M059J (cell line): ENCODE measurements around the gene SLC5A2. TPM values are rescaled to one million over a fixed set of nuclear protein-coding genes. Genes with fewer than 3 reads are reported as not detected.
"Not testable (repeated sequence)": the region's sequence is repeated elsewhere in the genome, so short reads cannot be mapped to it uniquely, and the experiment has no call there.

Experiments used
- DNase-seq: peaks from one replicate; pipeline ENCODE4 v3.0.0-alpha.2; 2012; ENCODE audit warnings: low read depth
- total RNA-seq: library from RNA; depleted of rRNA; stranded (reverse); fragments of >200 nt; shearing (Covaris generic); gene quantifications from 2 replicates; pipeline ENCODE4 v1.2.3, GENCODE V29; 2014

SLC5A2 gene
- total RNA-seq, 1 experiment from 2014 or later, result 0.10 TPM

DNA sequence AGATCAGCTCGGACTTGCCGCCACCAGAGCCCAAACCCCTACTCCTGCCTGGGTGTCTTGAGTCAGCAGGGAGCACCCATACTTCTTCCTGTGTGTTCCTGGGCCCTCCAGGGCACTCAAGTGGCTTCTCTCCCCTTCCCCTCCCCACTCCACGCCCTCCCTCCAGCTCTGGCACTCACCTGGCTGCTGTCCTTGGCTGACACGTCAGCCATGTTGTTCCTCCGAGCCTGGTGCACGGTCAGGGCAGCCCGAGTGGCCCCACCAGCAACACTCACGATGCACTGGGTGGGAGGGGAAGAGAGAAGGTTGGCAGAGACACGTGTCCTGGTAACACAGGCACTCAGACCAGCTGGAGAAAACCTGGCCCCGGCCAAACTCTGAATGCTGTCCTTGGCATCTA, 13.7 kb downstream of the SLC5A2 start:
- no peak for DNase-seq

DNA sequence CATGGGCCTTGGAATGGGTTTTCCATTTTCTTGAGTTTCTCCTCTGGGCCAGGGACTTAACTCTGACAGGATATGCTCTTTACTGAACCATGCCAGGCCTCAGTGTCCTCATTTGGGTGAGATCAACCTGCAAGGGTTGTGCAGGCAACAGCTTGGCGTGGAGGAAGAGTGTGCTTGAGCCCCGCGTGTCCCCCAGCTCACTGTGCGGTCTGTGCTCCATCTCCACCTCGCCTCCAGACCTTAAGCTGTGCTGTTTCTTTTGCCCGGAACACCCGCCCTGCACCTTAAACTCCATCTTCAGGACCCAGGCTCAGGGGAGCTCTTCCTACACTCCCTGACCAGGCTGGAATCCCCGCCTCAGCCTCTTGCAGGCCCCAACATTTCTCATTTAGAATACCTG, 15.6 kb downstream of the SLC5A2 start:
- DNase-seq, result no peak

- no peak for DNase-seq
These were observed 17.0 kb downstream of the SLC5A2 start for GRCh38 chr16:31499928-31500327.

DNA sequence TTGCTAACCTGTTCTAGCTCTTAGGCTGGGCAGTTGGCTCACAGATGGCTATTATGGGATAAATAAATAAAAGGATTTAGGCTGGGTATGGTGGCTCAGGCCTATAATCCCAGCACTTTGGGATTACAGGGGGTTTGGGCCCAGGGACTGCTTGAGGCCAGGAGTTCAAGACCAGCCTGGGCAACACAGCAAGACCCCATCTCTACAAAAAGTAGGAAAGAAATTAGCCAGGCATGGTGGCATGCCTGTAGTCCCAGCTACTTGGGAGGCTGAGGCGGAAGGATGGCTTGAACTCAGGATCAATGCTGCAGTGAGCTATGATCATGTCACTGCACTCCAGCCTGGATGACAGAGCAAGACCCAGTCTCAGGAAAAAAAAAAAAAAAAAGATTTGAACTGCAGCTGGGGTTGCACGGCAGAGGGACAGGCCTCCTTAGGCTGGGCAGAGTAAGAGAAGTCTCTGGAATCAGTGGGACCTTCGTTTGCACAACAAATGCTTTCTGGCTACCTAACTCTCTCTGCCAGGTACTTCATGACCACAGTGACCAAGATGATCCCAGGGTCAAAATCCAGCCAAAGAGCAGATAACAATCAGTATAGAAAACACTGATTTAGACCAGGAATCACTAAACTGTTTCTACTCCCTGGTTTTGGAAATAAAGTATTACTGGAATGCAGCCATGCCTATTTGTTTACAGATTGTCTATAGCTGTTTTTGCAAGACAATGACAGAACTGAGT, 18.5 kb downstream of the SLC5A2 start:
- no peak for DNase-seq

DNA sequence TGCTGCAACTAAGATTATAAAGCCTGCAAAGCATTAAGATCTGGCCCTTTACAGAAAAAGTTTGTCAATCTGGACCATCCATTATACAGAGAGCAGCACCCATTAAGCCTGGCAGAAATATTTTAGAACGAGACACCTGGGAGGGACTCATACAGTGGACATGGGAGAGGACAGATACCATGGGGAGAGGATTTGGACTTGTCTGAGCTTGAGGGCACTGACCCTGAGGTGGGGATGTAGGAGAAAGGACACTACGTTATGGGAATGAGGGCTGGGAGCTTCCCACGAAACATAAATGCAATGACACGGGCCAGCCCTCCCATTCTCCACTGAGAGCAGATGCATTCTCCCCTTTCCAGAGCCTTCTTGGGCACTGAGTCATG, 19.0 kb downstream of the SLC5A2 start:
- no peak for DNase-seq

- no peak for DNase-seq
These were observed 20.1 kb downstream of the SLC5A2 start for GRCh38 chr16:31502981-31503380.

DNA sequence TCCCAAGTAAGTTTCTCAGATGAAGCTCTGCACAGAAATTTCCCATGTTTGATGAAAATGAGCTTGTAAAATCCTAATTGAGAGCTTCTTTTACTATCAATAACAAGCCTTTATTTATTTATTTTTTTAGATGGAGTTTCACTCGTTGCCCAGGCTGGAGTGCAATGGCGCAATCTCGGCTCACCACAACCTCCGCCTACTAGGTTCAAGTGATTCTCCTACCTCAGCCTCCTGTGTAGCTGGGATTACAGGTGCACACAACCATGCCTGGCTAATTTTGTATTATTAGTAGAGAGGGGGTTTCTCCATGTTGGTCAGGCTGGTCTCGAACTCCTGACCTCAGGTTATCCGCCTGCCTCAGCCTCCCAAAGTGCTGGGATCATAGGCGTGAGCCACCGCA, 20.6 kb downstream of the SLC5A2 start:
- not testable (repeated sequence) for DNase-seq

- DNase-seq, result no peak
These were observed 21.2 kb downstream of the SLC5A2 start for GRCh38 chr16:31504159-31504558.

DNA sequence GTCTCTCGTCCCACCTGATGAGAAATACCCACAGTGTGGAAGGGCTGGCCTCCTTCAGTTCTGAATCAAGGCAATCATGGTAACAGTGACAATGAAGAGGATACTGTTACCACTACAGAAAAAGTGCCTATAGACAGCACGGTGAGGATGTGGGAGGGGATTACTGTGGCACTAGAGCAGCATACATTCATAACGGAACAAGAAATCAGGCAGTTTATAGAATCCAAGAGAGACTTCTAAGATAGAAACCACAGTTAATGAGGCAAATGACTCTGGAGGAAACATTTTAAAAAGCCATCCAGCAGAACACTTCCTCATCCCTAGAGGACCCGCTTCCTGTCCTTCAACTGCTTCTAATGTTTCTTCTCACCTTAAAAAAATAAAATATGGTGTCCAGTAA, 22.6 kb downstream of the SLC5A2 start:
- no peak for DNase-seq

DNA sequence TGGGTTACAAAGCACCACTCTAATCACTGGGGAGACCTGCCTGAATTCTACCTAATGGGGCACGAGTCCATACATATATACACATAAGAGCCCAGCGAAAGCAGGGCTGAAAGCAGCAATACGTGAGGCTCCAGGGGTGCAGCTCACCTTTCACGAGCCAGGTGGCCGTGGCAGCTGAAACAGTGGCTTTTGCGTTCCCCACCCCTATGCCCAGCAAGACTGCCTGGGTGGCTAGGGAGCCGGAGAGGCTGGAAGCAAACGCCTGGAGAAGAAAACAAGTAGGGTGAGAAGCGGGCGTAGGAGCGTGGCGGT, 24.6 kb downstream of the SLC5A2 start:
- no peak for DNase-seq

DNA sequence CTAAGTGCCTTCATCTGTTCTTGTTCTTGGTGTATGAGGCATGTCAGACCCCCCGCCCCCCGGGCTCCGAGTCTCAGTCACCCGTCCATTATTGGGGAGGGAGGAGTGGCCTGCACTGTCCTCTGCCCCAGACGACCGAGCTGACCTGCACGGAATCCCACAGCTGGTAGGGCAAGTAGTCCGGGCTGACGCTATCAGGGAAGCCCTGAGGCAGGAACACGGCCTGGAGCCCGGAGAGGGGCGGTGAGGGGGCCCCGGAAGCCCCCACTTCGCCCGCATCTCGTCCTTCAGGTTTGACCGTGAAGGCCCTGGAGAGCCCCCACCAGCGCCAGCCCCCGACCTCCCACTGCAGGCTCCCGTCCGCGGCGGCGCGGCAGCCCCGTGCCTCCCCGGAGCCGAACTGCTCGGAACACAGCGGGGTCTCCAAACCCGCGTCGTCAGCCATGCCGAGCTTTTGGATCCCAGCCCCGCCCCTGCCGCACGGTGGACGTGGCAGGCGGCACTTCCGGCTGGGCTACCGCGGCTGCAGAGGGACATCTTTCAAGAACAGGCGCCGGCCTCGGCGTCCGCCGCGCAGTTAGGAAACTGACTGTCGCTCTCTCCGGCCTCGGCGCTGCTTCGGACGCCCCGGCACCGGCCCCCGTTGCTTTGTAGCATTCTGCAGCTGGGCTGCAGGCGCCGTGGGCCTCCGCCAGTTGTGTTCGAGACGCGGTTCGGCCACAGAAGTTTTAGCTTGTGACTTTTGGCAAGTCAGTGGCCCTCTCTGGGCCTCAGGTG, 25.2 kb downstream of the SLC5A2 start, which contains the start of gene RUSF1:
Gene RUSF1 (minus strand): TSS at position 463 of the 777 bp plus-strand sequence. CDS start 18 bp downstream, at position 445.
- peak; percentile 86 for DNase-seq

- DNase-seq, result peak; percentile 62
These were observed 25.8 kb downstream of the SLC5A2 start for GRCh38 chr16:31508706-31509195.

DNA sequence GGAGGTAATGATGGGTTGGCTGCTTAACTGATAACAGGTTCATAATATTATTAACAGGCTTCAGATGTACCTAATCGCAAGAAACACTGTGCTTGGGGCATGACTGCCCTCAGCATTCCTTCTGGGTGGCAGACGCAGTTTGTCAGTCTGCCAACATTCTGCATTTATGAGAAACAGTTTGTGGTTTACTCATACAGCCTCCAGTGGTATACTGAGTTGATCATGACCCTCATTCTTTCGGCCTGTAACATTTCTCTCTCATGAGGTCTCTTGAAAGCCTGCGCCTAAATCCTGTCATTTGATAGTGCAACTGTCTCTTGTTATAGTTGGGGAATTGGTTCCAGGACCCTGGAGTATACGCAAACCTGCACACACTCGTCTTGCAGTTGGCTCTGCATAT, 30.2 kb downstream of the SLC5A2 start:
- DNase-seq, result peak; percentile 91

DNA sequence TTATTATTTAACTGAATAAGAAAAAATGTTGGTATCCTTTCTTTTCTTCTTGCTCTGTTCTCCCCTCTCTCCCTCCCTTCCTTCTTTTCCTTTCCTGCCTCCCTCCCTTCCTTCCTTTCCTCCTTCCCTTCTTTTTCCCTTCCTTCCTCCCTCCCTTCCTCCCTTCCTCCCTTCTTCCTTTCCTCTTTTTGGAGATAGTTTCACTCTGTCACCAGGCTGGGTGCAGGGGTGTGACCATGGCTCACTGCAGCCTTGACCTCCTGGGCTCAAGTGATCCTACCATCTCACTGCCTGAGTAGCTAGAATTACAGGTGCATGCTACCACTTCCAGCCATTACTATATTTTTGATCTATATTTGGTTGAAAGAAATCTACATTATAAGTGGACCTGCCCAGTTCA, 31.0 kb downstream of the SLC5A2 start:
- no peak for DNase-seq

GRCh38 chr16:31517800-31518402, 35.0 kb downstream of the SLC5A2 start:
- DNase-seq, result no peak

GRCh38 chr16:31519759-31520431, 37.0 kb downstream of the SLC5A2 start:
- DNase-seq, result no peak

GRCh38 chr16:31521368-31521767, 38.4 kb downstream of the SLC5A2 start:
- DNase-seq, result no peak

GRCh38 chr16:31522071-31522470, 39.1 kb downstream of the SLC5A2 start:
- DNase-seq, result no peak

DNA sequence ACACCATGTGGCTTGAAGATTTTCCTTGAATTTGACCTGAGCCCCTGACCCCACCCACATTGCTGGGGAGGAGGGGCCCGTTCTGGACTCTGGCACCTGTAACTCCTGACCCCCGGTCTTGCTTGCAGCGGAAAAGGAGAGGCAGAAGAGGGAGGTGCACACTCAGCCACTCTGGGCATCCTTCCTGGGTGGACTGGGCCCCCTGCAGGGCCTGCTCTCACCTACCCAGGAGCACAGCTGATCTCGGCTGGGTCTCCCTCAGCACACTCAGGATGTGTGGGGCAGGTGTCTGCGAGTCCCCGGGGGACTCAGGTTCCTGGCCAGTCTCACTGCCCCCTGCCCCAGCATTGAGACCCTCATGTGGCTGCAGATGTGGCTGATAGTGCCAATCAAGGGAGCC, 40.8 kb downstream of the SLC5A2 start:
- not testable (repeated sequence) for DNase-seq

GRCh38 chr16:31525113-31525512, 42.2 kb downstream of the SLC5A2 start:
- no peak for DNase-seq

DNA sequence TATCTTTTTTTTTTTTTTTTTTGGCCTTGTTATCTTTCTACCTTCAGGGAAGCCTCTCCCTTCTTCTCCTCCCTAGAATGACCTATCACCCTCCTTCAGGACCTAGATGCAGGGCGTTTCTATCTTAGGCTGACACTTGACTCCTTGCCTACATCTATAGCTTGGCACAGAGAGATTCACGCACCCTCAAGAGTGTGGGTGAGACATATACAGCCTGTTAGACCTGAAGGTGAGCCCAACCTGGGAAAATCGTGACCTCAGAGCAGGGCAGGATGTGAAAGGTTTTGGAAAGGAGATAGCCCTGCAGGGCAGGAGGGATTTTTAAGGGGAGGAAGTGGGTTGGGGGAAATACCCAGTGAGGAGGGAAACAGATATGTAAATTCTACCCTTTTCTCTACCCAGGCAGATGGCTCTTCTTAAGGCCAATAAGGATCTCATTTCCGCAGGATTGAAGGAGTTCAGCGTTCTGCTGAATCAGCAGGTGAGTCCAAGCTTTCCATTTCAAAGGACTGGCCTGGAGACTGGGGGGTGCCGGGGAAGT, 44.9 kb downstream of the SLC5A2 start, which contains the start of gene AHSP:
Gene AHSP (plus strand): TSS at position 167 of the 541 bp plus-strand sequence. CDS start 240 bp downstream, at position 407.
- DNase-seq, result no peak
